DOHH2 (cell line): ENCODE measurements around the gene PDE11A.

Experiments used
- H3F3A ChIP-seq: fragments of 200-600 bp; sonication (generic), shearing (Covaris generic); 2 replicates; pipeline ENCODE4 v1.6.0; 2016; ENCODE audit warnings: antibody characterized with exemption, mild to moderate bottlenecking; ENCODE audit not compliant: control insufficient read depth, insufficient read depth
- H3K27ac ChIP-seq: fragments of 200-600 bp; sonication (generic); 2 replicates; pipeline ENCODE4 v1.5.1; 2014; ENCODE audit warnings: low read depth, mild to moderate bottlenecking, low read length, moderate library complexity
- H3K27me3 ChIP-seq: fragments of 200-600 bp; sonication (generic); 2 replicates; pipeline ENCODE4 v1.6.1; 2014; ENCODE audit warnings: mild to moderate bottlenecking, low read length, mixed read lengths; ENCODE audit not compliant: control insufficient read depth
- H3K36me3 ChIP-seq: fragments of 200-600 bp; sonication (generic); 2 replicates; pipeline ENCODE4 v1.6.1; 2014; ENCODE audit warnings: mild to moderate bottlenecking, low read length, moderate library complexity, mixed read lengths; ENCODE audit not compliant: control insufficient read depth
- H3K4me1 ChIP-seq: fragments of 200-600 bp; sonication (generic); 2 replicates; pipeline ENCODE4 v1.6.1; 2014; ENCODE audit warnings: mild to moderate bottlenecking, low read length, mixed read lengths; ENCODE audit not compliant: control insufficient read depth
- H3K4me2 ChIP-seq: fragments of 200-600 bp; sonication (generic); 2 replicates; pipeline ENCODE4 v1.6.0; 2014; ENCODE audit warnings: mild to moderate bottlenecking, low read length, moderate library complexity
- H3K4me3 ChIP-seq: fragments of 200-600 bp; sonication (generic); 2 replicates; pipeline ENCODE4 v1.5.1; 2014; ENCODE audit warnings: mild to moderate bottlenecking, low read length, mixed read lengths
- H3K79me2 ChIP-seq: fragments of 200-600 bp; sonication (generic); 2 replicates; pipeline ENCODE4 v1.6.1; 2014; ENCODE audit warnings: mild to moderate bottlenecking, low read length, mixed read lengths; ENCODE audit not compliant: control insufficient read depth
- H3K9me2 ChIP-seq: fragments of 200-600 bp; sonication (generic); replicated peaks from 2 replicates; pipeline ENCODE4 v1.6.1; 2014; ENCODE audit warnings: mild to moderate bottlenecking, low read length, mixed read lengths; ENCODE audit not compliant: control insufficient read depth
- H3K9me3 ChIP-seq: fragments of 200-600 bp; sonication (generic); 2 replicates; pipeline ENCODE4 v1.6.1; 2014; ENCODE audit warnings: antibody characterized with exemption, low read length, mixed read lengths; ENCODE audit not compliant: control insufficient read depth, insufficient read depth
- H4K20me1 ChIP-seq: fragments of 200-600 bp; sonication (generic); 2 replicates; pipeline ENCODE4 v1.6.0; 2014; ENCODE audit warnings: low read depth, mild to moderate bottlenecking, antibody characterized with exemption, low read length, moderate library complexity; ENCODE audit not compliant: control insufficient read depth, insufficient read depth
- CTCF ChIP-seq: fragments of 200-600 bp; sonication (generic); IDR thresholded peaks from one replicate; pipeline ENCODE4 v1.5.1; 2014; ENCODE audit warnings: antibody characterized with exemption, mild to moderate bottlenecking, low read depth, low read length; ENCODE audit not compliant: poor library complexity, severe bottlenecking
- EZH2phosphoT487 ChIP-seq: fragments of 200-600 bp; sonication (generic); IDR thresholded peaks from 2 replicates; pipeline ENCODE4 v1.6.1; 2017; ENCODE audit warnings: borderline replicate concordance, mild to moderate bottlenecking, antibody characterized with exemption, low read length, moderate library complexity, mixed read lengths

Gene PDE11A

GRCh38 chr2:177587371-177587770 is 485.2 kb downstream of the PDE11A start:
- H3K27me3 ChIP-seq, result no peaks in the 10 kb centered on the region
- H3K9me3 ChIP-seq, result no peaks in the 10 kb centered on the region
- TF ChIP-seq CTCF (no peak), EZH2phosphoT487 (no peak)
- no peak overlapping the region for H3K27ac ChIP-seq
- no peaks in the 10 kb centered on the region for H4K20me1 ChIP-seq
- H3K4me3 ChIP-seq, result no peak overlapping the region
- H3K4me2 ChIP-seq, result no peak overlapping the region
- H3K79me2 ChIP-seq, result no peaks in the 10 kb centered on the region
- no peaks in the 10 kb centered on the region for H3F3A ChIP-seq
- H3K36me3 ChIP-seq, result no peaks in the 10 kb centered on the region
- H3K9me2 ChIP-seq, result no peaks in the 10 kb centered on the region
- no peaks in the 10 kb centered on the region for H3K4me1 ChIP-seq

DNA sequence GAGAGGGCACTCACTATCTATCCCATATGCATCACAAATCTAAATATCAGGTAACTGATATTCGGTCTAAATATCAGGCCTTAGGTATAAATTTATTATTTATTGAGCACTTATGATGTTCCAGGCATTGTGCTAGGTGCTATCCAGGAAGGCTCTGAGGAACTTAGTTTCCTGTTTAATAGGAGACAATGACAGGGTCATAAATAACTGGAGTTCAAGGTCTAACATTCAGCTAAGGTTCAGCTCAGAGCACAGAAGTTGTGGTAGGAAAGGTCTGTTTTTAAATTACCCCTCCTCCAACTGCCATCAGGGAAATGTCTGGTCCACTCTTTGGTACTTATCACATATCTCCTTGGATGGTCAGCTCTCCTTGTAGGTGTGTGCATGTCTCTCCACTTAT is 486.4 kb downstream of the PDE11A start:
- H3F3A ChIP-seq, result no peaks in the 10 kb centered on the region
- no peaks in the 10 kb centered on the region for H3K9me3 ChIP-seq
- H3K4me1 ChIP-seq, result no peaks in the 10 kb centered on the region
- H3K79me2 ChIP-seq, result no peaks in the 10 kb centered on the region
- TF ChIP-seq EZH2phosphoT487, result no peak
- no peak for TF ChIP-seq CTCF
- no peaks in the 10 kb centered on the region for H3K36me3 ChIP-seq
- no peaks in the 10 kb centered on the region for H3K27me3 ChIP-seq
- H3K4me2 ChIP-seq, result no peak overlapping the region
- H3K4me3 ChIP-seq, result no peak overlapping the region
- H3K27ac ChIP-seq, result no peak overlapping the region
- H3K9me2 ChIP-seq, result no peaks in the 10 kb centered on the region
- no peaks in the 10 kb centered on the region for H4K20me1 ChIP-seq

DNA sequence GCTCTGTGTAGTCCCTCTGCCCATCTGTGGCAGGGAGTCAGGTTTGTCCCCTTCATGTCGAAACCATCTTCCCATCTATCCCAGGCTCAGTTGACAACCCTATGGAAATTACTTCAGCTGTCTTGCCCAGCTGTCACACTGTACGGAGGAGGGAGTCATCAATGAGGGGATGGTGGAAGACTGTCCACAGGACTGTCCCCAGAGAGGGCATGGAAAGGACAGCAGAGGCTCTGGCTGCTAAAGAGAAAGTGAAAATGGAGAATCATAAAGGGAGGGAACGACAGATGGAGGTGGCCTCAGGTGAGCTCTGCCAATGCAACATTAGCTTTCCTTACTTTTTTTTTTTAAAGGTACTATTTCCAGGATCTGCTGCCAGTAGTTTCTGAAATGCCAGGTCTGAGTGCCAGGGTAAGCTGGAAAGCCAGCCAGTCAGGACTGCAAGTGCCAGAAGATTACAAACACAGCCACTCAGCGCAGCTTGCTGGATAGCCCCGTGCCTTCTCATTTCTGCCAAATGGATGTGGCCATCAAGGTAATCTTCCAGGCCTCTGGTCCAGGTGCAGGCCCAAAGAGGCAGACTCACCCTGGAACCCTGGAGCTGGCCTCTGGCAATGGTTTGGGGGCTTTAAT is 487.2 kb downstream of the PDE11A start:
- Histone ChIP-seq H3K27me3 (no peaks in the 10 kb centered on the region; the same call in 1 of the 2 replicates), H3K36me3 (no peaks in the 10 kb centered on the region), H3K9me3 (no peaks in the 10 kb centered on the region), H4K20me1 (no peaks in the 10 kb centered on the region), H3K9me2 (no peaks in the 10 kb centered on the region), H3K4me3 (no peak overlapping the region), H3K4me2 (no peak overlapping the region), H3K79me2 (no peaks in the 10 kb centered on the region), H3K27ac (no peak overlapping the region), H3F3A (no peaks in the 10 kb centered on the region), H3K4me1 (no peaks in the 10 kb centered on the region)
- no peak for TF ChIP-seq CTCF
- TF ChIP-seq EZH2phosphoT487, result no peak
